NCI-H748 (cell line): ENCODE data around the gene FKBP5.
"Not testable (repeated sequence)": the region's sequence is repeated elsewhere in the genome, so short reads cannot be mapped to it uniquely, and the experiment has no call there.

Experiments used
- DNase-seq: peaks from one replicate; lab custom pipeline; 2025; ENCODE audit not compliant: unreplicated experiment; lab: John Stamatoyannopoulos, UW

FKBP5 gene

DNA sequence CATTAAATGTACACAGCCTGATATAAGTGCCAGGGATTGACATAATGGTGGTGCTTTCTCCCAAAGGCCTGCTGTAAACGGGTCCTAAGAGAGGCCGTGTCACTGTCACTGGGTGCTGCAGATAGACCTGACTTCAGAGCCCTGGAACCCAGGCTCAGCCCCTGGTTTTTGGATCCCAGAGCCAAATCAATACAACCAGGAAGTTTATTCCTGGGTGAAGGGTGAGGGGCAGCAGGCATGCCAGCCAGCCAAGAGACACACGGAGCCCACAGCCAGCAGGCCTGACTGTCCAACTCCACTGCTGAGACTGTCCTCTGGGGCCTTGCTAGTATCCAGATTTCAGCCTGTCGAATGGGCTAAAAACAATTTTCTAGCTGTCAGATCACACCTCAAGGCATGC, 35.3 kb upstream of the FKBP5 start:
- DNase-seq, result no peak

DNA sequence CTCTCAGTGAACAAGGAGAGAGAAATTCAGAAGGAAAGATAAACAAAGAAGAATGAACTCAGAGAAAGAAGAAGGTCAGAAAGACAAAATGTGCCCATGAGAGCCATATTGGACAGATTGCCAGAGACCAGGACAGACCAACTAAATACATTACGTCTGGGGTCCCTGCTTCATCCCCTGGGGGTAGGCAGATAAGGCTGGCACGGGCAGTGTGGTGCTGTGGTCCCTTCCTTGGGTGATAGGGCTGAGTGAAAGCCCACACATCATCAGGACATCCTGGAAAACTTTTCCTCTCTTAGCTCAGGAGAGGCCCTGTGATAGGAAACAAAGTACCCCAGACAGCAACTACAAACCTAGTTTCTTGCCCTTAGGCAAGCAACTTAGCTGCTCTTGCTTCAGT, 34.9 kb upstream of the FKBP5 start:
- no peak for DNase-seq

DNA sequence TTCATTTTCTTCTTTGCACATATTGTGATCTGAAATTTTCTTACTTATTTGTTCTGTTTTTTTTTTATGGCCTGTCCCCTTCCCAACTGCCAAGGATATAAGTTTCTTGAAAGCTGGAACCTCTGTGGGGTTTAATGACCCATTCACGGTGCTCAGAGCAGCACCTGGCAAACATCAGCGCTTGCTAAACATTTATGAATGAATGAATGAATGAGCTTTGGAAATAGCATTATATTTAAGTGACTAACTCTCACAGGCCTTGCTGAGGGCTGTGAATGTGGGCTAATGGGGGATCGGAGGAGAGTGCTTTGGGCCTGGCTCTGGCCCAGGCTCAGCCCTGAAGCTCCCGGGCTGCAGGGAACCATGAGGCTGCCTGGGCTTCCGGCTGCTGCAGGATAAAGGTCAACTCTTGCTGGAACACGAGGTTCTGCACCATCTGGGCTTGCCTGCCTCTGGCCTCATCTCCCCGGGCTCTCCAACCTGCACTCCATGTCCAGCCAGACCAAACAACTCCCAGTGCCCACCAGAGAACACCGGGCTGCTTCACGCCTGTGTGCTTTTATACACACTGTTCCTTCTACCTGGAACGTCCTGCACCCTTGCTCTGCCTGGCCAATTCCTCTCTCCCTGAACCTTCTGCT, 33.5 kb upstream of the FKBP5 start:
- no peak for DNase-seq

DNA sequence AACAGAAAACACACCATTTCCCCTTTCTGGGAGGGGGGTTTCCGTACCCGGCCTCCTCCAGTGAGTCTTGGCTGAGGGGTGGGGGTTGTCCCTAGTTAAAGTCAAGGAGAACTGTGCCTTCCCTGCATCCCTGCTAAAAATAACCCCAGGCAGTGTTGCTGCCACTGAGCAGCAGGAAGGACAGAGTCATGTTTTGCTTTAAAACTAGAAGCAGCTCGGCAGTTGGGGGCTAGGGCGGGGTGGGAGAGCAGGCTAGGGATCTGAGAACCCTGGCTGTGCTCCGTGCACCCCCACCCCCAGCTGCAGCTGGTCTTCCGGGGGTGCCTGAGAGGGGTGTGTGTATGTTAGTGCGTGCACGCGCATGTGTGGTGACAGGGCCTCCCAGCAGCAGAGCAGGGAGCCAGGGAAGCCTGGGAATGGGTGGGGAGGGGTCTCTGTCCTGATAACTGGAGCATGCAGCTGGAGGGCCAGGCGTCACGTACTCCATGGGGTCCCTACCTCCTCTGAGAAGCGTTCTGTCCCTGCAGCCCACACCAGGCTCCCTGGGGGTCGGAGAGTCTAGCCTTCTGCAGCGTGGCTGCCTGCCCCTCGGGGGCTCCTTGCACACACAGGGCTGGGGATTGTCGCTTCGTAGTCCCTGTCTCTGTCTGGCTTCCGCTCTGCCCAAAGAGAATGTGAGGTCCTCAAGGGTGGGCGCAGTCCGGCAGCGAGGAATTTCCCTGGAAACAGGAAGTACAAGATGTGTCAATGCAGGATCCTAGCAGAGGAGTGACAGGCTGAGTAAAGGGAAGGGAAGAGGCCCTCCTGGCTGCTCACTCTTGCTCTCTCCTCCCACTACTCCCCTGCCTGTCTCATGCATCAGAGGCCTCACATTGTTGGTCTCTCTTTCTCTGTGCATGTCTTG, 31.4 kb upstream of the FKBP5 start:
- no peak for DNase-seq

DNA sequence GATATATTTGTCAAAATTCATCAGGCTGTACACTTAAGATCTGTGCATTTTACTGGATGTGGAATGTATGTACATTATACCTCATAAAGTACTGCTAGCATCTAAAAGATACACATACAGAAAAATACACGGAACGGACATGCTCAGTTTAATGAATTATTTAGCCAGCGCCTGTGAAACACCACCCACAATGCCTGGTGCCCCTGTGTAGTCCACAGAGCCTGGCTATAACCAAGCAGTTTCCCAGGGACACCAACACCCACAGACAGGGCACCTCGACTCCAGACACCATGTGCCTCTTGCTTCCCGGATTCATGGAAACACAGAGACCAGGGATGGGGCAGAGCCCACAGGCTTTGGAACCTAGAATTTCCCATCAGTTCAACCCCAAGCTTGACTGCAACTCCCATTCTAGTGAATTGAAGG, 30.7 kb upstream of the FKBP5 start:
- DNase-seq, result no peak

DNA sequence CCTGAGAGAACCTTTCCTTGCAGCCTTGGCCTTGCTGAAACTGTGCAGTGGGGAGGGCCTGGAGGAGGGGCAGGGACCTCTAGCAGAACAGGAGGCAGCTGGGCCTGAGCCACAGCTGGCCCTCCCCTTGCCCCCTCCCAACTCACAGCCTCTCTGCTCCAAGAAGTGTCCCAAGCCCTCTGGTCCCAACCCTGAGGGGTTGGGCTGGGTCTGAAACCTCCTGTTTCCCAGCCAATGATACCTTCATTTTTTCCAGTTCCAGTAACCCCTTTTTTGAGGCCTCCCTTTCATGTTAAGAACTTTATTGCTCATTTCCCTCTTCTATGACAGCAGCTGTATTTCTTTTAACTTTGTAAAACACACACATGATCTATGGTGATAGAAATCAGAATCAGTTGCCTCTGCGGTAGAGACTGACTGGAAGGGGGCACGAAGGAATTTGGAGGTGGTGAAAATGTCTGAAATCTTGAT, 30.2 kb upstream of the FKBP5 start:
- DNase-seq, result no peak

DNA sequence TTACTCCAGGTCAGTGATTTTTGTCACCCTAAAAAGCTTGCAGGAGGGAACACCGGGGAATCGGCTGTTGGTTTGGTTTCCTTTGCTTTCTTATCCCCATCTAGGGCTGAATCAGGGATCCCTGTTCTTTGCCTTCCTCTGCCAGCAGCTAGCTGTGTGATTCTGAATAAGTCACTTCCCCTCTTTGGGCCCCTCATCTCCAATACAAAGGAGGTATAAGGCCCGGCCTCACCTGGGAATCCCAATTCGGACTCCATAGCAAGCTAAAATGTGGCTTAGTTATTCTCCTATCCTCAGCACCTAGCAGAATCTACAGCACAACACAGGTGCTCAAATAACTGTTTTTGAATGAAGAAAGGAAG, 29.6 kb upstream of the FKBP5 start:
- DNase-seq, result no peak

DNA sequence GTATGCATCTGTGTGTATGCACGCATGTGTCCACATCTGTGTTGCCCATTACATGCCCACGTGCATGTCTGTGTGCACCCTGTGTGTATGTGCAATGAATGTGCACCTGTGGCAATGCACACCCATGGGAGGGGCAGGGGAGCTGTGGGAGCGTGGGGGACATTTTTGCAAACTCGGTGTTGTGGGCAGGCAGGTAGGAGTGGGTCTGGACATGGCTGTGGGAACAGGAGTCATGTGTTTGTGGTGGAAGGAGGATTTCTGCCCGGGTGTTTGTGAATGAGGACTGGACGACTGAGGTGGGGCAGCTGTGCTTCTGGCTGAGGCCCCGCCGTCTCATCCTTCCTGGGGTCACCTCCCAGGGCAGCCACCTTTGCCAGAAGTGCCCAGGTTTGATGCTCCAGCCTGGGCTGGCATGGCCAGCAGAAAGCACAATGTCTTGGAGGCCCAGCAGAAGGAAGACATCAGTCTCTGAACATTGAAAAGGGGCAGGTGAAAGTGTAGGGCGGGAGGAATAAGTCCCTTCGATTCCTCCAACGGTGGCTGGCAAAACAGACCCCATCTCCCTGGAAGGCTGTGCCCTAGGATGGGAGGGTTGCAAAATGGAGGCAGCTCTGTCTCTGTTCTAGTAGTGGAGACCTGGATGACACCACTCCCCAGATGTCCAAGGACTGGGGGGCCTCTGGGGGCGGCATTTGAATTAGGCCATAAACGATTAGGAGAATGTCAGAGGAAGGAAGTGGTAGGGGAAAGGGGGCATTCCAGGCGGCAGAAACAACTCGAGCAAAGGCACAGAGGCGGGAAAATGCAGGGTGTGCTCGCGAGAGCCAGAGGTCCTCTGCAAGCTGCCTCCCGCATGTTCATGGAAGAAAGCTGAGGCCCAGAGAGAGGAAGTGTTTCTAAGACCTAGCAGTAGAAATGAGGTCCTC, 29.0 kb upstream of the FKBP5 start:
- no peak for DNase-seq

DNA sequence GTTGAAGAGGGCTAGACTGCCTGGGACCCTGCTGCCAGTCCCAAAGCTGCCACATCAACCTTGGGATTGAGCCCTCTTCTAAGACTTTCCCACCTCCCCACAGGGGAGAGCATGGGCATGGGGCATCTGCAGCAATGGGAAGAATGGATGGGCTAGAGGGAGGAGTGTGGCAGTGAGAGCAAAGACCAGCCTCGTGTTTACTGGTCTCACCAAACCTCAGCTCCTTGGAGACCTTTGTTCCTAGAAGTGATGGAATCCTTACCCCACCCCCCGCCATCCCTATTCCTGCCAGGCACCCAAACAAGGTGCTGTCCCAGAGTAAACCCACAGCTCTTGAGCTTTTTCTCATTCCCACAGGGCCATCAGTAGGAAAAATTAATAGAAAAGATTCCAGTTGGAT, 28.1 kb upstream of the FKBP5 start:
- DNase-seq, result no peak

DNA sequence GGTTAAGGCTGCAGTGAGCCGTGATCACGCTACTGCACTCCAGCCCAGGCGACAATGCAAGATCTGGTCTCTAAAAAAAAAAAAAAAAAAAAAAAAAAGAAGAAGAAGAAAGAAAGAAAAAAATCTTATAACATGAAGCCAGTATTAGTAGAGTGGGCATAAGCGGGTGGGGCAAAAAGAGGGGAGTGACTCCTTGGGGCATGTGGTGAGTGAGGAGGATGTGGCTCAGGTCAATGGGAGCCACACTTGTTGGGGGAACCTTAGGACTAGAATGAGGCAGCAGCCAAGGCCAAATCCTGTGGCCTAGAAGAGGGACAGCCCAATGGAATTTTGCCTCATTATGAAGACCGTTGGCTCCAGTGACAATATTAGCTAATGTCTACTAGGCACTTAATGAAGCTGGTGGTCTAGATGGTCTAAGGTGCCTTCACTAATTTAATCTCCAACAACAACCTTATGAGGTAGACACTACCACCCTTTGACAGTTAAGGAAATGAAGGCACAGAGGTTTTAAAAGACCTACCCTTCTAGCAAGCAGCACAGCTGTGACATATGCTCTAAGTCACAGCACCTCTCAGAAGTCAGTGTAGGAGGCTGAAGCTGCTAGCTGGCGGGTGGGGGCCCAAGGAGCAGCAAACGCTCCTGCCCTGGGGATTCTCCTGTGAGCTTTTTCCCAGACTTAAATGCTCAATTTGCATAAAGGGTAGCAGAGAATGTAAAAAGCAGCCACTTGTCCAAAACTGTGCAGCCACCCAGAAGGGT, 24.5 kb upstream of the FKBP5 start:
- no peak for DNase-seq

DNA sequence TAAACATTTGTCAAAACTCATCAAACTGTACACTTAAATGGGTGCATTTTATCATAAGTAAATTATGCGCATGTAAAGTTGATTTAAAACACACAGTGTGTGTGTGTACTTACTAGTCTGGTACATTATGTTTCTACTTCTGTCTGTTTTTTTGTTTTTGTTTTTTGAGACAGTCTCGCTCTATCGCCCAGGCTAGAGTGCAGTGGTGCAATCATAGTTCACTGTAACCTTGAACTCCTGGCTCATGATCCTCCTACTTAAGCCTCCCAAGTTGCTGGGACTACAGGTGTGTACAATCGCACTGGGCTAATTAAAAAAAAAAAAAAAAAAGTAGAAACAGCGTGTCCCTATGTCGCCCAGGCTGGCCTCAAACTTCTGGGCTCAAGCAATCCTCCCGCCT, 23.0 kb upstream of the FKBP5 start:
- DNase-seq, result no peak

DNA sequence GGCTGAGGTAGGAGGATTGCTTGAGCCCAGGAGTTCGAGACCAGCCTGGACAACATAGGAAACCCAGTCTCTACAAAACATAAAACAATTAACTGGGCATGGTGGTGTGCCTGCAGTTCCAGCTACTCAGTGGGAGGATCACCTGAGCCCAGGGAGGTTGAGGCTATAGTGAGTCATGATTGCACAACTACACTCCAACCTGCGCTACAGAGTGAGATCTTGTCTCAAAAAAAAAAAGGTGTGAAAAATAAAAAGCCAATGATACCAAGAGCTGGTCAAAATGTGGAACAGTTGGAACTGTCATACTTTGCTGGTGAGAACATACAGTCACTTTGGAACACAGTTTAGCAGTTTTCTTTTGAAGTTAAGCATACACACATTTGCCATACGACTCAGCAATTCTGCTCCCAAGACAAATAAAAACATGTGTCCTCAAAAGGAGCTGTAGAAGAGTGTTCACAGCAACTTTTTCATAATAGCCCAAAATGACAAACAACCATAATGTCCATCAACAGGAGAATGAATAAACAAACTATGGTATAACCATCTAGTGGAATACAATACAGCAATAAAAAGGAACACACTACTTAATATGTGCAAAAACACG, 21.6 kb upstream of the FKBP5 start:
- DNase-seq, result no peak

DNA sequence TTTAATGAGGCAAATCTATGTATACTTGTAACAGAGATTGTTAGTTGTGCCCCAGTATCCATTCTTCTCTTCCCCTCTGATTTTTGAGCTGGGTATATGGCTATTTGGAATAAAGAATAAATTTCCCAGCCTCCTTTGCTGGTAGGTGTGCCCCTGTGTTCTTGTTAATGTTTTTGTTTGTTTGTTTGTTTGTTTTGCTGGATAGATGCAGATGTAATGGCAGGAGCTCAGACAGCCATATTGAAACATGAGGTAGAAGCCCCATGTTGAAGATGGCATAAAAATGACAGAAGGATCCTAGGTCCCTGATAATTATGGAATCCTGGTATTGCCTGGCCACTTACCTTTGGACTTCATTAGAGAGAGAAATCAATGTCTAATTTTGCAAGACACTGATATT, 19.9 kb upstream of the FKBP5 start:
- no peak for DNase-seq

DNA sequence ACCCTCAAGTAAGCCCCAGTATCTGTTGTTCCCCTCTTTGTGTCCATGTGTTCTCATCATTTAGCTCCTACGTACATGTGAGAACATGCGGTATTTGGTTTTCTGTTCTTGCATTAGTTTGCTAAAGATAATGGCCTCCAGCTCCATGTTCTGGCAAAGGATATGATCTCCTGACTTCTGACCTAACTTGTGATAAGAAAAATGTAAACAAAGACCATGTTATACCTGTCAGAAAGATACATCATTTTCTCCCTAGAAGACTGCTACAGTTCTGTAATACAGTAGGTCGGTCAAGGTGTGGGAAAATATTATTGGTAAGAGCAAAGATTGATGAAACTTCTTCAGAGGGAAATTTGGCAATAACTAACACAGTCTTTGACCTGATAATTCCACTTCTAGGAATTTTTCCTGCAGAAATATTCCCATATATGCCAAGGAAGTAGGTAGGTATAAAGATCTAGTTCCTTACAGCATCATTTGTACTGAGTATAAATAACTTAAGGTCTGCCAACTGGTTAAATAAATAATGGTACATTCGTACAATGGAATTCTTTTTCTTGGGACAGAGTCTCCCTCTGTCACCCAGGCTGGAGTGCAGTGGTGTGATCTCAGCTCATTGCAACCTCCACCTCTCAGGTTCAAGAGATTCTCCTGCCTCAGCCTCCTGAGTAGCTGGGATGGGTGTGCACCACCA, 19.1 kb upstream of the FKBP5 start:
- no peak for DNase-seq

DNA sequence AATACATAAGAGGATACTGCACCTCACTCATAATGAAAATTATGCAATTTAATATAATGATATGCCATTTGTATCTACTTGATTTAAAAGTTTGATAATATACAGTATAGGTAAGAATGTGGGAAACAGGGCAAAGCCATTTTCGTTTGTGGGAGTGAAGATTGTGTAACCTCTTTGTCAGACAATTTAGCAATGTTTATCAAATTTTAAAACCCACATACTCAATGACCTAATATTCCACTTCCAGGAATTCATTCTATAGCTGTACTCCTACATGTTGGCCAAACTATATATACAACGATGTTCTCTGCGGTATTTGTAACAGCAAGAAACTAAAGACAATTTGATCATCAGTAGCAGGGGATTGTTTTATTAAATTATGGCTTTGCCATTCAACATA, 17.8 kb upstream of the FKBP5 start:
- DNase-seq, result no peak

DNA sequence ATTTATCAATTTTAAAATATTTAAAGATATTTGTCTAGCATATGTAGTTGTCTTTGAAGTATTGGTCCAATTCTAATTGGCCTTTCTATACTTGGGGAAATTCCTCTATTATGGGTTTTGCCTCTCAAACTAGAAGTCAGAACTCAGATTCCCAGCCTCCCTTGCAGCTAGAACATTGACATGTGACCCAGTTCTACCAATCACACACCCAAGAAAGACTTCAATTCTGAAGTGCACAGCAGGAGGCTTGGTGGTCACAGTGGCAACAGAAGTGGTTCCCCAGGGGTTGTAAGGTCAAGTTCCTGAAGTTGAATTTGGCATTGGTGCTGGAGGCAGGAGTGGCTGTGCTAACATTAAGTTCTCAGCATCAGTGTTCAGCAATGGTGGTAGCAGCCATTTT, 14.8 kb upstream of the FKBP5 start:
- DNase-seq, result no peak

DNA sequence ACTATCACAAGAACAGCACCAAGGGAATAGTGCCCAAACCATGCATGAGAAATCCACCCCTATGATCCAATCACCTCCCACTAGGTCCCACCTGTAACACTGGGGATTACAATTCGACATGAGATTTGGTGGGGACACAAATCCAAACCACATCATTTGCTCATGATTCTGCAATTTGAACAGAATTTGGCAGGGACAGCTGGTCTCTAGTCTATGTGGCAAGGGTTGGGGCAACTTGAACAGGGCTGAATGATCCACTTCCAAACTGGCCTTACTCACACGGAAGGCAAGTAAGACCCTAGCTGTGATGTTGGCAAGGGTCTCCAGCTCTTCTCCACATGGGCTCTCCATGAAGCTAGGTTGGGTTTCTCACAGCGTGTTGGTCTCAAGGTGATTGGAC, 10.1 kb upstream of the FKBP5 start:
- DNase-seq, result no peak

DNA sequence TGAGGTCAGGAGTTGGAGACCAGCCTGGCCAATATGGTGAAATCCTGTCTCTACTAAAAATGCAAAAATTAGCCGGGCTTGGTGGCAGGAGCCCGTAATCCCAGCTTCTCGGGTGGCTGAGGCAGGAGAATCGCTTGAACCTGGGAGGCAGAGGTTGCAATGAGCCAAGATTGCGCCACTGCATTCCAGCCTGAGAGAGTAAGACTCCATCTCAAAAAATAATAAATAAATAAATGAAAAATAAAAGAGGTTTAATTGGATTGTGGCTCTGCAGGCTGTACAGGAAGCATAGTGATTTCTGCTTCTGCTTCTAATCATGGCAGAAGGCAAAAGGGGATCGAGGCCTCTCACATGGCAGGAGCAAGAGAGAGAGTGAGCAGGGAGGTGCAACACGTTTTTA, 9.7 kb upstream of the FKBP5 start:
- DNase-seq, result not testable (repeated sequence)

DNA sequence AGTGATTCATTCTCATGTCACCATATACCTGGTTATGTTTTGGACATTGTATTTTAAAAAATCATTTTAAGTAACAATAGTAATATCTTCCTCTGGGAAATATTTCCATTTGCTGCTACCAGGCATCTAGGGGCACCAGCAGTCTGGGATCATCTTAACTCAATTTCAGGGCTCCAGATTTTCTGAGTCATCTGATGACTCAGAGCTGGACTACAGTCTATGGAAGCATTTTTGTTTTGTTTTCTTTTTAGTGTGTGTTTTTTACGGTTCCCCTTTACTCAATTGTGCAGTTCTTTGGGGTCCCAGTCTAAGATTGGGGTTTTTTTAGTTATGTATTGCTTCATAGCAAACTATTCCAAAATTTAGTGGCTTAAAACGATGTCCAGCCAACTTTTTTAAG, 5.7 kb upstream of the FKBP5 start:
- DNase-seq, result no peak
